Gastroesophageal sphincter (tissue), 4 donors: ENCODE measurements around the gene CENPA. TPM values are rescaled to one million over a fixed set of nuclear protein-coding genes. Genes with fewer than 3 reads are reported as not detected.

Source experiments
- ATAC-seq: fragments of 150-250 bp; one replicate; pipeline ENCODE4 v1.9.1; 2016; ENCODE audit warnings: mild to moderate bottlenecking, moderate library complexity
- H3K27ac ChIP-seq, 4 donors: fragments of 200-600 bp; sonication (generic) in 3 of 4; 1 replicate in 3 of 4; 2 replicates in 1 of 4; pipeline ENCODE4 v1.5.1; 2016 to 2019
- H3K27me3 ChIP-seq: fragments of 200-600 bp; sonication (generic); one replicate; pipeline ENCODE4 v1.5.1; 2019
- H3K36me3 ChIP-seq, 2 donors: fragments of 200-600 bp; sonication (generic); one replicate each; pipeline ENCODE4 v1.5.1; 2019; ENCODE audit warnings: control low read depth in 1 of 2
- H3K4me1 ChIP-seq, 3 donors: fragments of 200-600 bp; sonication (generic); 1 replicate in 2 of 3; 2 replicates in 1 of 3; pipeline ENCODE4 v1.5.1; 2016 to 2019; ENCODE audit warnings: control low read depth in 2 of 3
- H3K4me3 ChIP-seq, 2 donors: fragments of 200-600 bp; sonication (generic); one replicate each; pipeline ENCODE4 v1.5.1; 2019; ENCODE audit warnings: mild to moderate bottlenecking in 1 of 2, moderate library complexity in 1 of 2
- H3K9me3 ChIP-seq, 3 donors: fragments of 200-600 bp; sonication (generic); one replicate each; pipeline ENCODE4 v1.5.1; 2017 to 2019; ENCODE audit warnings: control low read depth in 2 of 3
- EP300 ChIP-seq: sonication (generic); formaldehyde crosslinking; IDR thresholded peaks from one replicate; pipeline ENCODE4 v1.6.1; 2017; ENCODE audit warnings: antibody characterized with exemption, mild to moderate bottlenecking
- POLR2A ChIP-seq, 2 donors: fragments of 450-650 bp; IDR thresholded peaks; one replicate each; pipeline ENCODE4 v1.6.1; 2017; ENCODE audit warnings: antibody characterized with exemption in 2 of 2, mild to moderate bottlenecking in 2 of 2, moderate library complexity in 1 of 2
- POLR2AphosphoS5 ChIP-seq: sonication (generic); formaldehyde crosslinking; IDR thresholded peaks from one replicate; pipeline ENCODE4 v1.6.1; 2017; ENCODE audit warnings: antibody characterized with exemption
- WGBS, 2 donors: methylation state at CpG; one replicate each; pipeline ENCODE4 v1.1.5; 2018; ENCODE audit warnings: low coverage in 1 of 2; 5-methylcytosine and 5-hydroxymethylcytosine counted together
- total RNA-seq, 4 donors: library from RNA; depleted of rRNA; stranded (reverse); fragments of >200 nt; gene quantifications; one replicate each; pipeline ENCODE4 v1.1.0, GENCODE V29; 2016
- TF ChIP-seq, protein P1 (sequence below), 4 experiments: fragments of 200-600 bp in 2 of 4; fragments of 450-650 bp in 2 of 4; sonication (generic) in 1 of 4; IDR thresholded peaks; one replicate each; pipeline ENCODE4 v1.5.1; 2017 to 2019; ENCODE audit warnings: antibody characterized with exemption in 4 of 4, mild to moderate bottlenecking in 2 of 4, moderate library complexity in 2 of 4

Gene CENPA
- total RNA-seq, 4 donors from 2014 or later = not detected

DNA sequence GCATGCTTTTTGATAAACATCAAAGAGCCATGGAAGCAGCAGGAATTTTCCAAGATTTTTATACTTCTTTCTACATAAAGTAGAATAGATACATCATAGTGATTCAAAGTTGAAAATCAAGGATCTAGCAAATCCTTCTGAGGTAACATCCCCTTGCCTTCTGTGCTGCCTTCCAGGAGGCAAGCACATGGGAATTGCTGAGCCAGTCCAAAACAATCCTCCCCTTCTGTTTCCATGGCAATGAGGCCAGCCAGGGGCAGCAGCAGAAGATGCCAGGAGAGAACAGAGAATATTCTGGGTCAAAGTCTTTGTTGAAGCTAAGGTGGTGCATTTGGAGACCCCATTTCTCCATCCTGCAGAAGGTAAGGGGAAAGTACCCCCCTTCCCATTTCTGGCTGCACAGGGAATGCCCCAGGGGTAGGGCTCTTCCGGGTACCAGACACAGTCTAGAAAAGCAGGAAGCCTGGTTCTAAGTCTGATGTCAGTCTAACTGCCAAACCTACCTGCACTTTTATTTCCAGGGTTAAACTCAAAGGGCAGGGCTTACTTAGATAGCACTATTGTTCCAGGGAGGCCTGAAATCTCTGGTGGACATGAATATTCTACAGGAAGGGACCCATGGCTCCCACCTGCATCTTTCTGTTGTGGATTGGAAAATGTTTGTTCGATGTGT lies 22.1 kb downstream of the CENPA start:
- ATAC-seq = no peak
- Histone ChIP-seq H3K27me3 (peaks cover 24% of the 10 kb centered on the region), H3K27ac (no peak overlapping the region), H3K4me1 (no peaks in the 10 kb centered on the region), H3K4me3 (no peak overlapping the region), H3K9me3 (no peaks in the 10 kb centered on the region), H3K36me3 (no peaks in the 10 kb centered on the region)
- TF ChIP-seq, protein P1, sequence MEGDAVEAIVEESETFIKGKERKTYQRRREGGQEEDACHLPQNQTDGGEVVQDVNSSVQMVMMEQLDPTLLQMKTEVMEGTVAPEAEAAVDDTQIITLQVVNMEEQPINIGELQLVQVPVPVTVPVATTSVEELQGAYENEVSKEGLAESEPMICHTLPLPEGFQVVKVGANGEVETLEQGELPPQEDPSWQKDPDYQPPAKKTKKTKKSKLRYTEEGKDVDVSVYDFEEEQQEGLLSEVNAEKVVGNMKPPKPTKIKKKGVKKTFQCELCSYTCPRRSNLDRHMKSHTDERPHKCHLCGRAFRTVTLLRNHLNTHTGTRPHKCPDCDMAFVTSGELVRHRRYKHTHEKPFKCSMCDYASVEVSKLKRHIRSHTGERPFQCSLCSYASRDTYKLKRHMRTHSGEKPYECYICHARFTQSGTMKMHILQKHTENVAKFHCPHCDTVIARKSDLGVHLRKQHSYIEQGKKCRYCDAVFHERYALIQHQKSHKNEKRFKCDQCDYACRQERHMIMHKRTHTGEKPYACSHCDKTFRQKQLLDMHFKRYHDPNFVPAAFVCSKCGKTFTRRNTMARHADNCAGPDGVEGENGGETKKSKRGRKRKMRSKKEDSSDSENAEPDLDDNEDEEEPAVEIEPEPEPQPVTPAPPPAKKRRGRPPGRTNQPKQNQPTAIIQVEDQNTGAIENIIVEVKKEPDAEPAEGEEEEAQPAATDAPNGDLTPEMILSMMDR (IDR thresholded peaks at IDR 0.05) = no peak
- no peak for TF ChIP-seq POLR2A (IDR thresholded peaks at IDR 0.05)
- TF ChIP-seq POLR2AphosphoS5 = no peak
- TF ChIP-seq EP300 = no peak
- WGBS, 2 donors = 85 to 100% methylated on average over 1 to 2 of the region's 2 CpGs

- Histone ChIP-seq H3K4me3 (no peak overlapping the region), H3K9me3 (no peaks in the 10 kb centered on the region), H3K27ac (no peak overlapping the region), H3K27me3 (peaks cover 34% of the 10 kb centered on the region), H3K36me3 (no peaks in the 10 kb centered on the region), H3K4me1 (no peaks in the 10 kb centered on the region)
- no peak for ATAC-seq
- no peak for TF ChIP-seq EP300
- TF ChIP-seq POLR2AphosphoS5 = no peak
- TF ChIP-seq, protein P1 (IDR thresholded peaks at IDR 0.05) = no peak
- TF ChIP-seq POLR2A (IDR thresholded peaks at IDR 0.05) = no peak
- WGBS, 2 donors = 96% methylated on average over 3 of the region's 3 CpGs; no CpG with 5 or more reads in 1 of the 2 donors
Measured at GRCh38 chr2:26809211-26809610, 23.4 kb downstream of the CENPA start.

- Histone ChIP-seq H3K4me3 (no peak overlapping the region), H3K4me1 (no peaks in the 10 kb centered on the region), H3K27me3 (peaks cover 42% of the 10 kb centered on the region), H3K9me3 (no peaks in the 10 kb centered on the region), H3K27ac (no peak overlapping the region), H3K36me3 (no peaks in the 10 kb centered on the region)
- ATAC-seq = no peak
- TF ChIP-seq, protein P1 (IDR thresholded peaks at IDR 0.05) = no peak
- TF ChIP-seq POLR2A (IDR thresholded peaks at IDR 0.05) = no peak
- no peak for TF ChIP-seq EP300
- TF ChIP-seq POLR2AphosphoS5 = no peak
- 64 to 85% methylated on average over 5 to 6 of the region's 6 CpGs for WGBS, 2 donors
Measured at GRCh38 chr2:26809876-26810577, 24.2 kb downstream of the CENPA start.

GRCh38 chr2:26811261-26811660 lies 25.4 kb downstream of the CENPA start:
- WGBS, 2 donors = 58% methylated on average over 4 of the region's 8 CpGs; no CpG with 5 or more reads in 1 of the 2 donors
- Histone ChIP-seq H3K36me3 (no peaks in the 10 kb centered on the region), H3K4me1 (no peaks in the 10 kb centered on the region), H3K27ac (no peak overlapping the region), H3K27me3 (peaks cover 52% of the 10 kb centered on the region), H3K9me3 (no peaks in the 10 kb centered on the region), H3K4me3 (no peak overlapping the region)
- ATAC-seq = no peak
- no peak for TF ChIP-seq EP300
- no peak for TF ChIP-seq POLR2A (IDR thresholded peaks at IDR 0.05)
- TF ChIP-seq, protein P1 (IDR thresholded peaks at IDR 0.05) = no peak
- no peak for TF ChIP-seq POLR2AphosphoS5
